Skeletal muscle tissue (tissue), 4 donors: Measurements from ENCODE around the gene CARD9. TPM values are rescaled to one million over a fixed set of nuclear protein-coding genes. Genes with fewer than 3 reads are reported as not detected.

Source experiments
- H3K27ac ChIP-seq: one replicate; pipeline ENCODE4 v1.7.0; 2013; ENCODE audit warnings: mild to moderate bottlenecking, low read depth, low read length, inconsistent platforms
- H3K27me3 ChIP-seq, 3 donors: one replicate each; pipeline ENCODE4 v1.7.0; 2013; ENCODE audit warnings: low read length in 3 of 3; ENCODE audit not compliant: control insufficient read depth in 3 of 3, insufficient read depth in 3 of 3
- H3K36me3 ChIP-seq, 3 donors: one replicate each; pipeline ENCODE4 v1.7.0; 2013; ENCODE audit warnings: low read length in 3 of 3; ENCODE audit not compliant: control insufficient read depth in 3 of 3, insufficient read depth in 3 of 3
- H3K4me1 ChIP-seq, 3 donors: one replicate each; pipeline ENCODE4 v1.7.0; 2013; ENCODE audit warnings: low read length in 3 of 3, mild to moderate bottlenecking in 3 of 3; ENCODE audit not compliant: control insufficient read depth in 3 of 3, insufficient read depth in 3 of 3
- H3K4me3 ChIP-seq, 3 donors: one replicate each; pipeline ENCODE4 v1.7.0; 2013; ENCODE audit warnings: low read length in 3 of 3
- H3K9ac ChIP-seq, 3 donors: one replicate each; pipeline ENCODE4 v1.7.0; 2013; ENCODE audit warnings: low read length in 3 of 3, mild to moderate bottlenecking in 3 of 3, moderate library complexity in 2 of 3, low read depth in 1 of 3
- H3K9me3 ChIP-seq, 3 donors: one replicate each; pipeline ENCODE4 v1.7.0; 2013; ENCODE audit warnings: low read length in 3 of 3; ENCODE audit not compliant: control insufficient read depth in 3 of 3
- total RNA-seq: library from RNA; depleted of rRNA; stranded (reverse); fragments of >200 nt; gene quantifications from one replicate; pipeline ENCODE4 v1.2.3, GENCODE V29; 2014
- donor health status: Osteomylitis.

Gene CARD9
- total RNA-seq, 1 donor from 2014 or later, result 1.0 TPM

GRCh38 chr9:136359774-136360718 lies 13.4 kb downstream of the CARD9 start:
- Histone ChIP-seq H3K27ac (no peak overlapping the region), H3K4me1 (peaks cover 5 to 21% (median 8%) of the 10 kb centered on the region in 3 donors), H3K27me3 (no peaks in the 10 kb centered on the region), H3K36me3 (peaks cover 0 to 2% (median 2%) of the 10 kb centered on the region in 3 donors), H3K9me3 (no peaks in the 10 kb centered on the region), H3K9ac (no peak overlapping the region), H3K4me3 (no peak overlapping the region)

DNA sequence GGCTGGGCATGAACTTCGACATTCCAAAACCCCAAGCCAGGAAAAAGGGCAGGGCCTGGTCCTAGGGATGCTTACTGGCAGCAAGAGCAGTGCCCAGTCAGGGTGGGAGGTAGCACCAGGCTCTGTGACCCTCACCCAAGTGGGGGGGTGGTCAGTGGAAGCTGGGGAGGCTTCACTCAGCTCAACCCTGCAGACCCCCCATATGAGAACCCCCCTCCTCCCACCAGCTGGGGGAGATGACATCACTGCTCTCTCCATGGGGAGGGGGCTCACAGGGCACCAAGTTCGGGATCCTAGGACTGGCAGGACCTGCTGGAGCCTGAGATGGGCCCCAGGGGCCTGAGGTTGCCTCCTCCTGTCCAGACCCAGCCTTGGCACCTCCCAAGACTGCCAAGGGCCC lies 14.6 kb downstream of the CARD9 start:
- no peak overlapping the region for H3K4me3 ChIP-seq
- no peaks in the 10 kb centered on the region for H3K27me3 ChIP-seq
- no peak overlapping the region for H3K27ac ChIP-seq
- H3K9ac ChIP-seq, result no peak overlapping the region
- peaks cover 0 to 2% (median 2%) of the 10 kb centered on the region in 3 donors for H3K36me3 ChIP-seq
- no peaks in the 10 kb centered on the region for H3K9me3 ChIP-seq
- H3K4me1 ChIP-seq, result peaks cover 2 to 19% (median 9%) of the 10 kb centered on the region in 3 donors

GRCh38 chr9:136358016-136358415 lies 15.5 kb downstream of the CARD9 start:
- no peak overlapping the region for H3K27ac ChIP-seq

GRCh38 chr9:136357202-136357725 lies 16.2 kb downstream of the CARD9 start:
- H3K9me3 ChIP-seq, result no peaks in the 10 kb centered on the region
- H3K27ac ChIP-seq, result no peak overlapping the region
- no peak overlapping the region for H3K9ac ChIP-seq
- no peak overlapping the region for H3K4me3 ChIP-seq
- H3K4me1 ChIP-seq, result peaks cover 0 to 9% (median 4%) of the 10 kb centered on the region in 3 donors
- H3K36me3 ChIP-seq, result peaks cover 0 to 2% (median 2%) of the 10 kb centered on the region in 3 donors
- H3K27me3 ChIP-seq, result no peaks in the 10 kb centered on the region

More at GRCh38 chr9:136358016-136358415, 15.5 kb downstream of the CARD9 start:
- no peak overlapping the region for H3K9ac ChIP-seq
- H3K27me3 ChIP-seq, result no peaks in the 10 kb centered on the region
- H3K9me3 ChIP-seq, result no peaks in the 10 kb centered on the region
- H3K36me3 ChIP-seq, result peaks cover 0 to 2% (median 2%) of the 10 kb centered on the region in 3 donors
- H3K4me1 ChIP-seq, result peaks cover 0 to 16% (median 7%) of the 10 kb centered on the region in 3 donors
- H3K4me3 ChIP-seq, result no peak overlapping the region

DNA sequence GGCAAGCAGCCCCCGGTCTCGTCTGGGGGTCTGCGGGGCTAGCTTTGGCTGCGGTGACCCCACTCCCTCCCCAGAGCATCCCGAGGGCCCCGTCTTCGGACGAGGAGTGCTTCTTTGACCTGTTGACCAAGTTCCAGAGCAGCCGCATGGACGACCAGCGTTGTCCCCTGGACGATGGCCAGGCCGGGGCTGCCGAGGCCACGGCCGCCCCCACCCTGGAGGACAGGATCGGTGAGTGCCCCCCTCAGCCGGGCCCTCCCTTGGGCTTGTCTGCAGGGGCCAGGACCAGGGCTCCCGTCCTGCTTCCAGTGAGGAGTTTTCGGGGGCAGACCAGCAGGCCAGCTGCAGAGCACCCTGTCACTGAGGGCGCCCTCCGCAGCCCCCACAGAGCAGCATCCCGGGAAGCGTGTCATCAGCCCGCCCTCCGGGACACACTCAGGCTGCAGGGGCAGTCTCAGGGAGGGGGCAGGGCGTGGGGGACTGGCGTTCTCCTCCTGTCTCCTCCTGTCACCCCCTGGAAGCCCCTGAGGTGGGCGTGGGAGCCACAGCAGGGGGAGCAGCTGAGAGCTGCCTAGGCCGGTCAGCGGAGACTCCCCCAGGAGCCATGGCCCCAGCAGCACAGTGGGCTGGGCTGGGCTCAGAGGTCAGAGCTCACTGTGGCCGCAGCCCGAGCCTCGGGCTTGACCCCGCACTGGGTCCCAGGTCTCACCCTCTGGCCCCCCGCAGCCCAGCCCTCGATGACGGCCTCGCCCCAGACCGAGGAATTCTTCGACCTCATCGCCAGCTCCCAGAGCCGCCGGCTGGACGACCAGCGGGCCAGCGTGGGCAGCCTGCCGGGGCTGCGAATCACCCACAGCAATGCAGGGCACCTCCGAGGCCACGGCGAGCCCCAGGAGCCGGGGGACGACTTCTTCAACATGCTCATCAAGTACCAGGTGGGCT lies 17.6 kb downstream of the CARD9 start:
- H3K9me3 ChIP-seq, result no peaks in the 10 kb centered on the region
- H3K4me1 ChIP-seq, result peaks cover 0 to 9% (median 4%) of the 10 kb centered on the region in 3 donors
- peaks cover 0 to 2% (median 2%) of the 10 kb centered on the region in 3 donors for H3K36me3 ChIP-seq
- no peak overlapping the region for H3K9ac ChIP-seq
- H3K4me3 ChIP-seq, result no peak overlapping the region
- peaks cover 0 to 6% (median 0%) of the 10 kb centered on the region in 3 donors for H3K27me3 ChIP-seq
- no peak overlapping the region for H3K27ac ChIP-seq

GRCh38 chr9:136354592-136355085 lies 18.8 kb downstream of the CARD9 start:
- H3K4me3 ChIP-seq, result no peak overlapping the region
- no peak overlapping the region for H3K27ac ChIP-seq
- peak overlapping the region in 1 of 3 donors; percentile 45 for H3K9ac ChIP-seq
- H3K36me3 ChIP-seq, result peaks cover 0 to 2% (median 2%) of the 10 kb centered on the region in 3 donors
- no peaks in the 10 kb centered on the region for H3K9me3 ChIP-seq
- H3K4me1 ChIP-seq, result peaks cover 0 to 9% (median 4%) of the 10 kb centered on the region in 3 donors
- H3K27me3 ChIP-seq, result peaks cover 0 to 6% (median 5%) of the 10 kb centered on the region in 3 donors

GRCh38 chr9:136353757-136354488 lies 19.5 kb downstream of the CARD9 start:
- Histone ChIP-seq H3K36me3 (peaks cover 0 to under 1% (median under 1%) of the 10 kb centered on the region in 3 donors), H3K9me3 (no peaks in the 10 kb centered on the region), H3K4me3 (no peak overlapping the region), H3K27ac (no peak overlapping the region), H3K4me1 (peaks cover 0 to 9% (median 4%) of the 10 kb centered on the region in 3 donors), H3K9ac (no peak overlapping the region), H3K27me3 (peaks cover 4 to 11% (median 6%) of the 10 kb centered on the region in 3 donors)

GRCh38 chr9:136353088-136353487 lies 20.4 kb downstream of the CARD9 start:
- Histone ChIP-seq H3K4me1 (peaks cover 0 to 9% (median 4%) of the 10 kb centered on the region in 3 donors), H3K36me3 (no peaks in the 10 kb centered on the region), H3K9me3 (no peaks in the 10 kb centered on the region), H3K4me3 (no peak overlapping the region), H3K9ac (no peak overlapping the region), H3K27me3 (peaks cover 6 to 13% (median 6%) of the 10 kb centered on the region in 3 donors), H3K27ac (no peak overlapping the region)

- Histone ChIP-seq H3K36me3 (no peaks in the 10 kb centered on the region), H3K27ac (no peak overlapping the region), H3K27me3 (peaks cover 8 to 13% (median 8%) of the 10 kb centered on the region in 3 donors), H3K4me3 (no peak overlapping the region), H3K9ac (no peak overlapping the region), H3K4me1 (peaks cover 0 to 9% (median 4%) of the 10 kb centered on the region in 3 donors), H3K9me3 (no peaks in the 10 kb centered on the region)
Measured at GRCh38 chr9:136352682-136353081, 20.8 kb downstream of the CARD9 start.
